Fibroblast of peridontal ligament (primary cell): ENCODE data around the gene PPTC7.
"Not testable (repeated sequence)": the region's sequence is repeated elsewhere in the genome, so short reads cannot be mapped to it uniquely, and the experiment has no call there.

ENCODE experiments used
- DNase-seq: peaks from one replicate; pipeline ENCODE4 v3.0.0-alpha.2; 2010; ENCODE audit errors: extremely low read depth

PPTC7 gene

DNA sequence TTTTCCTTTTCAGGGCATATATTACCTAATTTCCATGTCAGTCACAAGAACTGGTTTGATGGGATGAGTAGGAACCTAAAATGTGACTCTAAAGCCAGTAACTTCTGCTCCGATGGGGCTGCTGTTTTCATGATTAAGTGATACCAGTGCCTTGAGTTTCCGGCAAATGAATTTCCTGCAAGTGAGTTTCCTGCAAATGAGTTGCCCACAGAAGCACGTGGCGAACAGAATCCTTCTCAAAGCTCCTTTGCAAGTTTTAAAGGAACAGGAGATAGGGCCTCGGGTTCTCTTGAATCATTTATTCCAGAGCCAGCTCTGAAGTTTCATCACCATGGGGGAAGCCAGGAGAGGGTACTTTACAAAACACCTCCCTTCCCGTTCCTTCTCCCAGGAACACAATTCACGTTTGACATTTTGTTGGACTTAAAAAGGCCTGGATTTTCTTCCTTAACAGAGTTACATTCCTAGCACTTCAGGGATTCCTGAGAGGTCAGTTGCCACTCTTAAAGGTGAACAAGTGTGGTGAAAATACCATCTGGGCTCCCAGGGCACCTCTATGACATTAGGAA lies 2.2 kb upstream of the PPTC7 start:
- DNase-seq = peak; percentile 49

DNA sequence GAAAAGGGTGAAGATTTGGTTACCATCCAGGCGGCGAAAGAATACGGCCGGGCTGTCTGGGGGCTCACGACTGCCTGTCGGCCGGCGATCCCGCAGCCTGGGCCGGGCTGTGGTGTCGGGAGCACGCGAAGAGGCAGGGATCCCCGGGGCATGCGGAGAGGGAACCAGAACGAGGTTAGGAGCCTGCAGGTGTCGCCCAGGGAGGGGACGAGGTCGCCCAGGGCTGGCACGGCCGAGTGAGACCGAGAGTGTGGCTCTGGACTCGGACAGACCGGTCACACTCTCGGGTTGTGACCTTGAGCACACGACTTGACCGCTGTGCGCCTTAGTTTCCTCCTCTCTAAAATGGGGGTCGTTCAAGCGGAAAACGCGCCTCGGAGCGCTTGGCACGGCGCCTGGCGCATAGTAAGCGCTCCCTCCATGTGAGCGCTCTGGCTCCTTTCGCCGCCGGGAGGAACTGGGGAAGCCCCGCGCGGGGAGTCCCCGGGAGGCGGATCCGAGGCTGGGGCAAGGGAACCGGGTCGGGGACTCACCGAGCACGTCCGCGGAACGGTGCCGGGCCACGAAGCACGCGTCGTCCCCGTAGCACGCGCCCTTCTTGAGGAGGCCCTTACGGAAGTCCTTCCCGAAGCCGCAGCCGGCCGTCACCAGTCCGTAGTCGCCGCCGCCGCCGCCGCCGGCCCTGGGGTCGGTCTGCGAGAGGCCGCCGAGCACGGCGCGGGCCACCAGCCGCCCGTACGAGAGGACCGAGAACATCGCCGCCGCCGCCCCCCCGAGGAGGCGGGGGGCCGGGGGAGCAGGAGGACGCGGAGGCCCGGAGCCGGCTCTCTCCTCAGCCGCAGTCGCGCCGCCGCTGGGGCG lies 612 bp downstream of the PPTC7 start:
- DNase-seq = peak; percentile 34

DNA sequence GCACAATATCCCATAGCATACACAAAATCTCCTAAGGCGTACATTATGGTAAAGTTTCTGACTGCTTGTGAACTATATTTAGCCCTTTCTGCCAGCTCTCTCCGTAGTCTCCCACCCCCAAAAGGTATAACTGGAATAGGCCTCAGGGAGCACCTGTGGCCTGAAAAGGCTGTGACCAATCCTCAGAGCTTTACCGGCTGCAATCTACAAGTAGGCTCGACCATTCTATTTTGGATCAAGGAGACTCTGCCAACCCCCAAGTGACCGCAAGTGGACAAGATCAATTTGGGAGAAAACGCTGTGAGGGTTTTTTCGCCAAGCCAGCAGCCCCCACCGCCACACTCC lies 1.2 kb downstream of the PPTC7 start:
- no peak for DNase-seq

DNA sequence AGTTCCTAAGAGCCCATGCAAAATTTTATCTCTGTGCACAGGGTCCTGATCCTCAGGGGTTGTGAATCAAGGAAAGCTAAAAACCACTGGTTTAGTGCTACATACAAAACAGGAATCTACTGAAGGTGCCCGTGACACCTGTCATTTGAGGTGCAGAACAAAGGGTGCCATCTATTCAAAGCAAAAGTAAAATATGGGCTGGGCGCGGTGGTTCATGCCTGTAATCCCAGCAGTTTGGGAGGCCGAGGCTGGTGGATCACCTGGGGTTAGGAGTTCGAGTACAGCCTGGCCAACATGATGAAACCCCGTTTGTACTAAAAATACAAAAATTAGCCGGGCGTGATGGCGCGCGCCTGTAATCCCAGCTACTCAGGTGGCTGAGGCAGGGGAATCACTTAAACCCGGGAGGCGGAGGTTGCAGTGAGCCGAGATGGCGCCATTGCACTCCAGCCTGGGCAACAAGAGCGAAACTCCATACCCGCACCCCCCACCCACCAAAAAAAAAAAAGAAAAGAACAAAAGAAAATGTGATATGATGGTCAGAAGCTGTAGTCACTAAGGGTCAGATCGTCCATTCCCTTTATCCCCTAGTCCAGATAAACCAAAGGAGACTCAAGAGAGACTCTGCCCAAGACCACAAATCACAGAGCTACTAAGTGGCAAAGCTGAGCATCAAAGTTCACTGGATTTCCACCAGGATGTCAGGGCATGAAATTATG lies 3.4 kb downstream of the PPTC7 start:
- no peak for DNase-seq

DNA sequence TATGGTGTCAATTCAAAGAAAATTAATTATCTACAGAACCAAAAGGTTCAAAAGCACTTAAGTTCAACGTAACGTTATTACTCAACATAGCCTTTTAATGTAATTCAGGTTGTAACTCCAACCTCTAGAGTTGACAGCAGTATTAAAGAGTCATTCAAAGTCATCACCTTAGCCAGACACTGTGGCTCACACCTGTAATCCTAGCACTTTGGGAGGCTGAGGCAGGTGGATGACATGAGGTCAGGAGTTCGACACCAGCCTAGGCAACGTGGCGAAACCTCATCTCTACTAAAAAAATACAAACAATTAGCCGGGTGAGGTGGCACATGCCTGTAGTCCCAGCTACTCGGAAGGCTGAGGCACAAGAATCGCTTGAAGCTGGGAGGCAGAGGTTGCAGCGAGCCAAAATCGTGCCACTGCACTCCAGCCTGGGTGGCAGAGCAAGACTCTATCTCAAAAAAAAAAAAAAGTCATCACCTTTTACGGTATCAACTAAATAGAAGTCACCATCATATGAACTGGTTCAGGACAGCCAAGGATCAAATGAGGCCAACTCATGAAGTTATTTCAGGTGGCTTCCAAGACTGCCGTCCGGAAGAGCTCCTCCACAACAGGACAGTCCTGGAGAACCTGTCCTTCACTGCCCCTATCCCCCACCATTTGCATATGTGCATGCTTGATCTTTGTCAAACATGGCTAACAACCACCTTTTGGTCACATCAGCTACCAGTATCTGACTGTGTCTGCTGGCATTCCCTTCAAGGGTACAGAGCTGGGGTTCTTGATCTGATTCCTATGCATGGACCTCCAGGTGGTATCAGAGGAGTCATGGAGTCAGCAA lies 4.2 kb downstream of the PPTC7 start:
- no peak for DNase-seq

DNA sequence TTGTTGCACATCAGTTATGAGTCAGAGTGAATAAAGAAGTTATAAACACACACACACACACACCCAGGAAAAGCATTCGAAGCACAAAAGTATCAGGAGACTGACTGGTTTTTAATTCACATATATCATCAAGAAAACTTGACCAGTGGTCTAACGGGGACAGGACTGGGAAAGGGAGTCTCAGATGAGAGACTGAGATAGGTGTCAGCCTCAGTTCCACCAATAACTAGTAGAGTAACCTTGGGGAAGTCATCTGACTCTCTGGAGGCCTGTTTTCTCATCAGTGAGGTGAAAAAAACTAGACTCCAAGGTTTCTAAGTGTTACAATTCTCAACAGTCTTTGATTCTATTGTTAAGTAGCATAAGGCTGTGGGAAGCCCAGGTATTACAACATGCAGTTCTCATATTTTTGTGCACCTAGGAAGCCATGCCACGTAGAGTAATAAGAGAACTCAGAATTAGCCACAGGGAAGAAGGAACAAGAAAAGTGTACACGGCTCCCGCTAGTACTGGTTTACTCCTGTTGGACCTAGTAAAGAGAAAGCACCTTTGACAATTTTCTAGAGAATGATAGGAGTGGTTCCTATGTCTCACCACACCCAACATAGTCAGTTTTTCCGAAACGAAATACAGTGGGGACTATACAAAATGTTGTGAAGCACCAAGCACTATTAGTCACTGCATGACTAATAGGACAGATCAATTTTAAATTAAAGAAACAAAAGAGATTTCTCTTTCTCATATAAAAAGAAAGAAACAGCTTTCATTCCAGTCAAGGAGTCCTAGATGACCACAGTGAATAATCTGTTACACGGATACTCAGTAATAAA lies 5.0 kb downstream of the PPTC7 start:
- peak; percentile 90 for DNase-seq

DNA sequence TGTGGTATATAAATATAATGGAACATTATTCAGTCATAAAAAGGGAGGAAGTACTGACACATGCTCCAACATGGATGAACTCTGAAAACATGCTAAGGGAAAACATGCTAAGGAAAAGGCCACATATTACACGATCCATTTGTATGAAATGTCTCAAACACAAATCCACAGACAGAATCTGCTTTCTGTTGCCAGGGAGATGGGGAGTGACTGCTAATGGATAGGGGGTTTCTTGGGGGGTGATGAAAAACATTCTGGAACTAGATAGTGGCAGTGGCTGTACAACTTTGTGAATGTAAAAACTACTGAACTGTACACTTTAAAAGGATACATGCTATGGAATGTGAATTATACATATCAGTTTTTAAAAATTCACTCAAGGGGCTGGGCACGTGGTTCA lies 6.6 kb downstream of the PPTC7 start:
- no peak for DNase-seq

DNA sequence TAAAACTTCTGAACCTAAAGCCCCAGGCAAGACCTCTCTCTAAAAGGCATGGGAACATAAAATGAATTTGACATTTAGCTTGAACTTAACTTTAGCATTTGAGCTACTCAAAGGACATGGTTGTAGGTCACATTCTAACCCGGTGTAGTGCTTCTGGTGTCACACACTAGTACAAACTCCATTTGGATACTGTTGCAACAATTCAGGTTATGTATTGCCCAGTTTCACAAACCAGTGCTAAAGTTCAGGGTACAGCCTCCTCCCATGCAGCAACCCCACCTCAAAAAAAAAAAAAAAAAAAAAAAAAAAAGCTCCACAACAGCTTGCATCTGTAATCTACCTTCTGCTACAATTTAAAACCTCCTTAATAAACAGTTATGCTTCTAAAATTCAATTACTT lies 7.8 kb downstream of the PPTC7 start:
- no peak for DNase-seq

DNA sequence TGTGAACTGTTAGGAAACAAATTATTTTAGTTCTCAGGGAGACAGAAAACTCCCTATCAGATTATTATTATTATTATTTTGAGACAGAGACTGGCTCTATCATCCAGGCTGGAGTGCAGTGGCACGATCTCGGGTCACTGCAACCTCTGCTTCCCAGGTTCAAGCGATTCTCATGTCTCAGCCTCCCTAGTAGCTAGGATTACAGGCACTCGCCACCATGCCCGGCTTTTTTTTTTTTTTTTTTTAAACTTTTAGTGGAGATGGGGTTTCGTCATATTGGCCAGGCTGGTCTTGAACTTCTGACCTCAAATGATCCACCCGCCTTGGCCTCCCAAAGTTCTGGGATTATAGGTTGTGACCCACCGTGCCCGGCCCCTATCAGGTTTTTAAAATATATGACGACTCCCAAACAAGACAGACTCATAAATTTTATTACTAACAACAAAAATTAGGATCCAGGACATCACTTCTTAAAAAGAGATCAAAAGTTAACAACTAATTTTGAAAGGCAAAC lies 8.3 kb downstream of the PPTC7 start:
- DNase-seq = not testable (repeated sequence)

DNA sequence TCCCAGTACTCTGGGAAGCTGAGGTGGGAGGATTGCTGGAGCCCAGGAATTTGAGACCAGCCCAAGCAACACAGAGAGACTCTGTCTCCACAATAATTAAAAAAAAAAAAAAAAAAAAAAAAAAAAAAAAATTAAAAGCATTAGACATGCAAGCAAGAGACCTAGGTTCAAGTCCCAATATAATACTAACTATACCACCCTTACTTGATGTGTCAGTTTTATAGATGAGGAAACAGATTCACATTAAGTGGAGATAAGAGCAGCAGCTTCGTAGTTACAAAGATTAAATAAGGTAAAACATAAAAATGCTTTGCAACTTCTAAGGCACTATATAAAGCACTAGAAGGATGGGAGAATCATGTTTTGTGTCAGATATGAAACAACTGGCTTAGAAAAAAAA lies 9.1 kb downstream of the PPTC7 start:
- no peak for DNase-seq

DNA sequence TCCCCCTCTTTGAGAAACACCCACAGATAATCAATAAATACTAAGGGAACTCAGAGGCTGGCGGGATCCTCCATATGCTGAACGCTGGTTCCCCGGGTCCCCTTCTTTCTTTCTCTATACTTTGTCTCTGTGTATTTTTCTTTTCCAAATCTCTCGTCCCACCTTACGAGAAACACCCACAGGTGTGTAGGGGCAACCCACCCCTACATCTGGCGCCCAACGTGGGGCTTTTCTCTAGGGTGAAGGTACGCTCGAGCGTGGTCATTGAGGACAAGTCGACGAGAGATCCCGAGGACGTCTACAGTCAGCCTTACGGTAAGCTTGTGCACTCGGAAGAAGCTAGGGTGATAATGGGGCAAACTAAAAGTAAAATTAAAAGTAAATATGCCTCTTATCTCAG lies 12.3 kb downstream of the PPTC7 start:
- not testable (repeated sequence) for DNase-seq

DNA sequence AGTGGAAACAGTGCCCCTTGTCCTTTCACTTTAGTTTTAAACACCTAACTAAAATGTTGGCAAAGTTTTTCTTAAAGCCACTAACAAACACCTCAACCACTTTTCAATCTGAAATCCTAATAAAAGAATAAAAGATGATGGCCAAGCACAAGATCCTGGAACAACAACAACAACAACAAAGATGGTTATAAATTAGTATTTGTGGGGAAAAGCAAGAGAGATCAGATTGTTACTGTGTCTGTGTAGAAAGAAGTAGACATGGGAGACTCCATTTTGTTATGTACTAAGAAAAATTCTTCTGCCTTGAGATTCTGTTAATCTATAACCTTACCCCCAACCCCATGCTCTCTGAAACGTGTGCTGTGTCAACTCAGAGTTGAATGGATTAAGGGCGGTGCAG lies 13.3 kb downstream of the PPTC7 start:
- not testable (repeated sequence) for DNase-seq

DNA sequence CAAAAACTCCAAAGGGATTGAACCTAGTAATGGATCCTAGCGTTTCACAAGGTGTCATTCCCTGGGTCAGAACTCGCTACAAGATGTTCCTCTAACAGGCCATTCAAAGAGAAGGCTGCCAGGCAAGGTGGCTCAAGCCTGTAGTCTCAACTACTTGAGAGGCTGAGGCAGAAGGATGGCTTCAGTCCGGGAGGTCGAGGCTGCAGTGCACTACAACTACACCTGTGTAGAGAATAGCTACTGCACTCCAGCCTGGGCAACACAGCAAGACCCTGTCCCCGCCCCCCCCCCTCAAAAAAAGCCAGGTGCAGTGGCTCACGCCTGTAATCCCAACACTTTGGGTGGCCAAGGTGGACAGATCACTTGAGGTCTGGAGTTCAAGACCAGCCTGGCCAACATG lies 14.4 kb downstream of the PPTC7 start:
- no peak for DNase-seq

DNA sequence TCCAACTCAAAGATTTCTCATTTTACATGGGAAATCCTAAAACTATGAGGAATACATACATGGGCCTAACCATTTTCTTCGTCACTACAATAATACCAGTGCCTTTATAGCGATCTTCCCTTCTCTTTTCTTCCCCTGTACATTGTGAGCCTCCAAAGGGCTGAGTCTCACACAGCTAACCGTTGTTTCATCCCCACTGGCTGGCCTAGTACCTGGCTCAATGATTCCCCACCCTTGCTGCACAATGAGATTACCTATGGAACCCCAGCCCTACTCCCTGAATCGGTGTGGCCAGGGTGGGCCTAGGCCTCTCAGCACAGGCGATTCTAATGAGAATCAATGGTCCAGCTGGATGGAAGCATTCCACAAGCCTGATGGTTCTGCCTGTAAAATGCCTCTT lies 16.1 kb downstream of the PPTC7 start:
- DNase-seq = no peak

DNA sequence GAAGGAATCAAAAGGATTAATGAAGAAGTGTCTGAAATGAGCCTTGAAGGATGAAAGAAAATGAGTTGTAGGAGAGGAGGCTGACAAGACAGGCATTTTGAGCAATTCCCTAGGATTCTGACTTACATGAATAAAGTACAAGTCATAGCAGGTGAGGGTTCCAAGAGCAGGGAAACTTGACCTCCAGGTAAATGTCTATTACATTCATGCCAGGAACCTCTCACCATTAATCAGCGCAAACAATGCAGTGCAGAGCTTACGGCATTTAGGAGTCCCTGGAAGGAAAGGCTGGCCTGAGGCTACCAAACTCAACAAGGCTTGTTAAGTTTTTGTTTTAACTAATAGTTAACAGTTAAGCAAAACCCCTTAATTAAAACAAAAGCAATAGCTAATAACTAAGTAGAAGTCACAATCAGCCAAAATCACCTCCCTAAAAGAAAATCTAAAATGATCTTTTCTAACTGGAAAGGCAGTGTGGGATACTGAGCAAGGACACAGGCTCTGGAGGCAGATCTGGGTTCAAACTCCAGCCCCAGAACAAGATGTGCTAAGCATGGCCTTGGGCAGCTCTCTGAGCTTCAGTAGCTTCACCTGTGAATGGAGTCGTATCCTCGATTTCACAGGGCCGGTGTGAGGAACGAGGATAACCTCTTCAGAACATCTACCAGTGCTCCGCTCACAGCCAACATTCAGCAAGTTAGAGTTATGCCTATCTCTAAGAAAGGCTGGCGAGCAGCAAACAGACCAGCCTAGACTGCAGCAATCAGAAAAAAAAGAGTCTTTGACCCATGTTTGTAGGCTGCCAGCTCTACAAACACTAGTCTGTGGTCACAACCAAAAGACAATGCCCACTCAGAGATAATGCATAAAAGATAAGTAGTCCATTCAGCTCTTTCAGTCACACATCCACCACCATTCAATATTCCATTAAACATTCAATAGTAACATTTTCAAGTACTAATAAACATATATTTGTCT lies 16.9 kb downstream of the PPTC7 start:
- no peak for DNase-seq

DNA sequence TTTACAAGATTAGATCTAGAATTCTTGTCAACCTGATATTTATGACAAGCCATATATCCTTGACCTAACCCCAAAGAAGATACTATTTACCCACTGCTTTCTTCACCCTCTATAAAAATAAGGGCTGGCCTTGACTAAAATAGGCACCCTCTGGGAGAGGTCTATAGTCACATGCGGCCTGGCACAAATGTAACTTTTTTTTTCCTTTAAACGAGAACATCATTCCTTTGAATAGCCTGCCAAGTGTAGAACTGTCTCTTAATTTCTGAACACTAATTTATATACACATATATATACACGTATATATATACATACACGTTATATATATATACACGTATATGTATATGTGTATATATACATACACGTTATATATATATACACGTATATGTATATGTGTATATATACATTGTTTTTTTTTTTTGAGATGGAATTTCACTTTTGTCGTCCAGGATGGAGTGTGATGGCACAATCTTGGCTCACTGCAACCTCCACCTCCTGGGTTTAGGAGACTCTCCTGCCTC lies 18.6 kb downstream of the PPTC7 start:
- no peak for DNase-seq

DNA sequence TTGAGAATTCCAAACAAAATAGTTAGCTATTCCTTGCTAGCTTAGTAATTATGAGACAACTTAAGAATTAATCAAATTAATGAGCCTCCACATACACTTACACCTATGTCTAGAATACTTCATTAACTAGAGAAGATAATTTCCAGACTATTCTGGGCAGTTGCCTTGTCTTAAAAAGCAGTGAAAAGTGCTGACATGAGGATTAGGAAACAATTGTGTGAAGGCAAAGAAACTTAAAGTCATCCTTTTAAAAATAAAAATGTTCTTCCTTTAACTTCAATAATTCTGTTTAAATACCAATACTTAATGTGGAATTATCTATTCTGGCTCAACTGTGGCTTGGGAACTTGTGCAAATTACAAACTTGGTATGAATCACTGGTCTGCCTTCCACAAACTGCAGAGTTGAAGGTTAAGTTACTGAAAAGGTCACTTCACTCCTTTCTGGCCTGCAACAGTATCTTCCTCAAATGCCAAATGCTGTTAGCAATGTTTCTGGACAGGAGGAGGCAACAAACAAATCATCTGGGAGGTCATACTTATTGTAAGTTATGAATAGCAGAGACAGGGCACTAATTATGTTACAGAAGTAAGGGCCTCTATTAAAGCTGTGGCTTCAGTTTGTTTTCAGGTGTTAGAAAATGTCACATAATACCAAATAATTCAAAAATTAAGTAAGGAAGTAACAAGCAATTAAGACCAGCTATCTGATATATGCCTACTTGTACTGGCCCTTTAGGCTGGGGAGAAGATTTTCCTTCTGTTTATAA lies 19.2 kb downstream of the PPTC7 start:
- DNase-seq = peak; percentile 77

DNA sequence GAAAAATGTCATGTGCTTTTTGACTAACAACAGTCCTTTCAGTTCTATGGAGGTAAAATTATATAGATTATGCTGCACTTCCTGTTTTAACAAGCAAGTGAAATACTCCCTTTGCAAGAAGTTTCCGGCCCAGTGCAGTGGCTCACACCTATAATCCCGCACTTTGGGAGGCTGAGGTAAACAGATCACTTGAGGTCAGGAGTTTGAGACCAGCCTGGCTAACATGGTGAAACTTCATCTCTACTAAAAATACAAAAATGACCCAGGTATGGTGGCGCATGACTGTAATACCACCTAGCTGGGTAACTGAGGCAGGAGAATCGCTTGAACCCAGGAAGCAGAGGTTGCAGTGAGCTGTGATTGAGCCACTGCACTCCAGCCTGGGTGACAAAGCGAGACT lies 20.7 kb downstream of the PPTC7 start:
- DNase-seq = not testable (repeated sequence)
